NCI-H2029 (cell line): Measurements from ENCODE around the gene CHST13.

Experiments used
- DNase-seq: peaks from one replicate; lab custom pipeline; 2025; lab: John Stamatoyannopoulos, UW

CHST13 gene

GRCh38 chr3:126509597-126510307, 14.2 kb upstream of the CHST13 start:
- DNase-seq = peak; percentile 42

- no peak for DNase-seq
Observed at GRCh38 chr3:126510308-126510910, 13.5 kb upstream of the CHST13 start.

DNA sequence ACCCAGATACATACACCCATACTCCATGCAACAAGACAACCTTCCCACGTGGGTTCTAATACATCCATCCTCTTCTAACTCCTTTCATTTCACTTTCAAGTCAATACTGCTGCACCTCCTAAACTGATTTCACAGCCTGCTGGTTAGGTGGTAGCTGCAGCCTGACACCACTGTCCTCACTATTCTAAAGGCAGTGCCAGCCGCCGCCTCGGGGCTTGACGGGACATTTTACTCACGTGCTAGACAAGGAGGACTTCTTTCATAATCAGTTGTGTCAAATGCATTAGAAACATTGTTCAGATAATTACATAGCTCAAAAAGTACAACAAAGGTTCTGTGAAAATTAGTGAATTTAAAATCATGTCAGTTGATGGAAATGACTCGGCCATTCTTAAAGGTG, 12.7 kb upstream of the CHST13 start:
- DNase-seq = no peak

GRCh38 chr3:126512026-126512425, 11.9 kb upstream of the CHST13 start:
- no peak for DNase-seq

DNA sequence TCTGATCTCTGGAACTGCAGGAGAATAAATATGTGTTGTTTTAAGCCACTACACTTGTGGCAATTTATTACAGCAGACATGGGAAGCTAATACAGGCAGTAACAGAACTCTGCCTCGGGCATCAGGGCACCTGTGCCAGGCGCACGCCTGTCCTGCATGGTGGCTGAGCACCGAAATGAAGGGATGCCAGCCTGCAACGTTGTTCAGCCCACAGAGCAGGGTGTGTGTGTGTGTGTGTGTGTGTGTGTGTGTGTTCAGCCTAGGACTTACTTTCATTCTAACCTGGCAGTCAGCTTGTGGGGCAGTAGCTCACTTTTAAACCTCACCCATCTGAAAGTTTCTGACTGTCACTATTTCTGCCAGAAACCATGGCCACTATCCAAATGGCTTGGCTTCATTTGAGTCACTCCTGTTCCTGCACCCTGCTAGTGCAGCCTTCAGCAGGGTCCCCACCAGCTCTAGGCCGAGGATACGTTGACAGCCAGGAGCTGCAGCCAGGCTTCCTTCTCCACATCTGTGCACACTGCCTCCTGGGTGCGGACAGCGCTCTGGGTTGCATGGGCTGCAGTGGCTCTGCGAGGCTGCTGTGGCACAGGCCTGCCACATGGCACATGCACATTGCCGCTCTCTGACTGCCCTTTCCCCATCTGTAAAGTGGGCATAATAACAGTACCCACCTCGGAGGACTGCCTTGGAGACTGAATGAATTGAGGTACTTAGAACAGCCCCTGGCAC, 10.9 kb upstream of the CHST13 start:
- DNase-seq = no peak

DNA sequence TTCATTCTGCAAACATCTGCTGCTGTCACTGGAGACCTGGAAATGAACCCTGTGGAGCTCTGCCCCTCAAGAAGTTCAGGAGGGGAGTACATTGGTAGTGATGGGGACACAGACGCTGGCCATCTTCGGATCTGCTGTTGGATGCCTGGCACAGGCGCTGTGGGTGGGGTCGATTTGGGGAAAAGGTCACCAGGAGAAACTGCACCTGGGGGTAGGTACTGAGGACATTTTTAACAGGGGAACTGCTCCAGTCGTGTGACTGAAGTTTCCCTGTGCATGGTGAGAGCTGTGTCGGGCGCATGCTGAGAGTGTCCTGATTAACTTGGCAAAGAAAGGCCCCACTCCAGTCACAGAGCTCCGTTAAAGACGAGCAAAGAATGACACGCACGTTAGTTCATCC, 9.8 kb upstream of the CHST13 start:
- no peak for DNase-seq

- no peak for DNase-seq
Observed at GRCh38 chr3:126515066-126515706, 8.8 kb upstream of the CHST13 start.

GRCh38 chr3:126516152-126516935, 7.6 kb upstream of the CHST13 start:
- DNase-seq = no peak

DNA sequence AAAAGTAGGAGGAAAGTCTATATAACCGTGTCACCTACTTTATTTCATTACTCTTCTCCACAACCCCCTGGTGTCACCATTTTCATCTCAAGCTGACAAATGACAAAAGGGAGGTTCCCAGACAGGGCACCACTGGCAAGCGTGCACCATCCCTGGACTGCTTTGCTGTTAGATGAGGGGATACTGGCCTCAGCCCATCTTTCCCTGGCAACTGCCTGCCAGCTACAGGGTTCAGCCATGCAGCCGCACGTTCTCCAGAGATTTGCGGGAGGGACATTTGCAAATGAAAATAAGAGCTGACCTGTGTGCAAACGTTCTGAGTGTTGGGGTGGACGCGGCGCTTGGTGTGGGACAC, 7.0 kb upstream of the CHST13 start:
- DNase-seq = no peak

GRCh38 chr3:126517291-126517951, 6.5 kb upstream of the CHST13 start, which contains the start of gene UROC1:
Gene UROC1 (minus strand): TSS chr3:126517773. CDS start chr3:126517719, 54 bp downstream.
- no peak for DNase-seq

DNA sequence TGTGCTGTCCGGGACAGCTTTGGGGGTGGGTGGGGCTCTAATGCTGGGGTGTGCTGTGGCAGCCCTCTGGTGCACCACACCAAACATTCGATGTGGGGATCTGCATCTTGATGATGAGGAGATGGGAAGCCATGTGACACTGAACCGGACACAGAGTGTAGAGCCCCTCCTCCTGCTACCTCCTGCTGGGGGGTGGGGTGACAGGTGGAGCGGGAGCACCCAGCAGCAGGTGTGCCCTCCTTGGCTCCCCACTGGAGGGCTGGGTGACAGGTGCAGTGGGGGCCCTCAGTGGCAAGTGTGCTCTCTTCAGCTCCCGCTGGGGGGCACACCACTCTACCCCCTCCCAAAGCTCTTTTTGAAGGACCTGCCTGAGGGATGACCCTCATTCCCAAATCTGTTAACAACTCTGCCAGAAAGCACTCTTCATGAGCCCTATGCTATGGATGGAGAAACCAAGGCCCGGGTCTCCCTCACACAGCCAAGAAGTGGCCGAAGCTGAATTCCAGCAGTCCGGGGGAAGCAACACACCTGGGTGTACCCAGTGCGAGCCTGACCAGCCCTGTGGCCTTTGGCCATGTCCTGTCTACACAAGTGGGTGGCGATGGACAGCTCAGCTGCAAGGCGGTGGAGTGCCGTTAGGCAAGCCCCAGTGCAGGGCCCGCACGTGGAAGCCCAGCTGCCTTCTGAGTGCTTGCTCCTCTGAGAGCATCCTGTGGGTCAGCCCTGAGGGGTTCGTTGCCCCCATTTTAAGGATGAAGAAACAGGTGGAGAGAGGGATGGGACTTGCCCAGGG, 5.8 kb upstream of the CHST13 start:
- no peak for DNase-seq

- no peak for DNase-seq
Observed at GRCh38 chr3:126518779-126519177, 5.2 kb upstream of the CHST13 start.

DNA sequence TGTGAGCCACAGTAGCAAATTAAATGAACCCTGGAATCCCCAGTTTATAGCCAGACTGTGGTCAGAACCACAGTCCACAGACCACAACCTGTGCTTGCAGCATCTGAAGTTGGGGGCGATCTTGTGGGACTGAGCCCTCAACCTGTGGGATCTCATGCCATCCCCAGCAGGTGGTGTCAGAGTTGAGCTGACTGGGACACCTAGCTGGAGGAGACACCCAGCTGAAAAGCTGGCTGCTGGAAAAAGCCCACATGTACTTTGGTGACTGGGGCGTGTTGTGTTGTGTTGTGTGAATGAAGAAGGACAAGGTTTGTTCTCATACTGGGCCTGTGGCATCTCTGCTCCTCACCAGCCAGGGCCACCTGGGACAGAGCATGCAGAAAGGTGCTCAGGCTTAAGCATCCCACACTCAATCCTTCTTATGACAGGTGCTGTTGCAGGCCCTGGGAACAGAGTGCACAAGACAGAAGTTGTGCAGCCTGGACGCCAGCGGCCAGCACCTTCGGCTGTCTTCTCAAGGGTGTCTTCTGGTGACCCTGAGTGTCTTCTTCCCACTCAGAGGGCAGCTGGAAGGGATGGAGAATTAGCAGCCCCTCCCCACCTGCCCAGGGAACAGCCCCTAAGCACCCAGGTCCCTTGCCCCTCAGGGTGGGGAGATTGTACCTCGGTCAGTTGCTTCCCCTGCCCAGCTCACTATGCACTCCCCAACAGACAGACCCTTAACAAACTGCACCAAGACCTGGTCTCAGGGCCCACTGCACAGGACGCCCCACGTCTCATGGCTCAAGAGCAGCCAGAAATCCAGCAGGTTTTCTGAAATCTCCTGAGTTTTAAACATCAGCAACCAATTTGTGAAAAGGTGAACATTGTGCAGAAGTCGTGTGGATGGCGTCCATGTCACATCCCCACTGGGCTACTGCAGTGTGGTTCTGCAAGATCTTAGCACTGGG, 4.2 kb upstream of the CHST13 start:
- no peak for DNase-seq

DNA sequence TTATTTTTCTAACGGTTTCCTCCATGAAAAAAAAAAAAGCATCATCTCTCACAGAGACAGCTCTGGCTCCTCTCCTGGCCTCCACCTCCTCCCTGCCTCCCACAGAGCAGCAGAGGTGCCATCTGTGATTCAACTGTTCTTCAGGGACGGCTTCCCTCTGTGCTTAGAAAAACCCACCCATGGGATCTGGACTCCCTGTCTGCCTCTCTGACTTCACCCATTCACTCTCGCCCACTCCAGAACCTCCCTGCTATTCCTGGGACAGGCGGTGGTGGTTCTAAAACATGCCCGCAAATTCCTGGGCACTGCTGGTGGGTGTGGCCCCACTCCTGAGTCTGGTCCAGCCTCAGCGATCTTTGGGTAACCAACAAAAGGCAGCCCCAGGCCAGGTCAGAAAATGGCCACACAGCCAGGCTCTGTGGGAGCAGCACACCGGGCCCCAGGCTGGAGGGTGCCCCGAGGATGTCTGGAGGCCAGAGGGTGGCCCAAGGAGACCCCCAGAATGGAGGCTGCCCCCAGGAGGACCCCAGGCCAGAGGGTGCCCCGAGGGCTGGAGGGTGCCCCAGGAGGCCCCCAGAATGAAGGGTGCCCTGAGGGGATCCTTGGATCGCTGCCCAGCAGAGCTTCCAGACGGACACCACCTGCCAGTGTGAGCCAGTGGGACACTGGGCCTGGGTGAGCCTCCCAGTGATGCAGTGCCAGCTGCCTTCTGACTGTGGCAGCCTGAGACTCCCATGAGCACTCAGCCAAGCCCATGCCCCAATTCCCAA, 2.6 kb upstream of the CHST13 start:
- DNase-seq = no peak

DNA sequence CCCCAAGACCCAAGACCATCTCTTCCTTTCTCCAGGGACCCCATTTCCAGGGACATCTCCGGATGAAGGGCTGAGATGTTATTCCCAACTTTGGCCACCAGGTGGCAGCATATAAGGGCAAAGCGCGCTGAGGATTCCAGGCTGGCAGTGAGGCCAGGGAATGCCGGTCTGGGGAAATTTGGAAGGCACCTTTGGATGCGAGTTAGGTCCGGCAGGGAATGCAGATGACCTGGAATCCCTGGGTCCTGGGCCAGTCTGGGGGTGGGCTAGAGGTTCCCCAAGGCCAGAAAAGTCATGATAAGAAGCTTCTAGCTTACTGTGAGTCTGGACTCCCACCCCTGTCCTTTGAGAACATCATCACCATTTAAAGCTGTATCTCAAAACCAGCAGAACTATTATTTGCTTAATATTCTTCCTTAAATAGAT, 1.6 kb upstream of the CHST13 start:
- DNase-seq = no peak

DNA sequence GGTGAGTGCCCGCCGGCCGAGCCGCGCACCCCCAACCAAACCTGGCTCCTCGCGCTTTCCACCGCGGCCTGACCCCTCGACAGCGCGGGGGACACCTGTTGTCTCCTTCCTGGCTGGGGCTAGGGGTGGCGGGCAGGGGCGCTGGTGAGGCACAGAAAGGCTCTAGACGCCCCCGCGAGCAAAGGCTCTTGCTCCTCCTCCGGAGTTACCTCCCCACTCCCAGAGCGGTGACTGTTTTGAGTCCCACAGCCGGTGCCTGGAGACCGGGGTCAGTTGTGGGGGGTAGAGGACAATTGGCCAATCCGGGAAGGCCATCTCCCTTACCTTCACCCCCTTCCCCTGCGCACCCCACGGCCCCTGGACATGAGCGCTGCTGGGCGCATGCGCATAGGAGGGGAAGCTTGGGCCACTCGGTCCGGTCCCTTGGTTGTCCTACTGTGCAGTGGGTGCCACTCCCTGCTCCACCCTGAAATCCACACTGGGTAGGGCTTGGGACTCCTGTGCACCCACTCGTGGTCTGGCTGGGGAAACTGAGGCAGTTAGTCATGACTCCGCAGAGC, 554 bp downstream of the CHST13 start:
- no peak for DNase-seq

DNA sequence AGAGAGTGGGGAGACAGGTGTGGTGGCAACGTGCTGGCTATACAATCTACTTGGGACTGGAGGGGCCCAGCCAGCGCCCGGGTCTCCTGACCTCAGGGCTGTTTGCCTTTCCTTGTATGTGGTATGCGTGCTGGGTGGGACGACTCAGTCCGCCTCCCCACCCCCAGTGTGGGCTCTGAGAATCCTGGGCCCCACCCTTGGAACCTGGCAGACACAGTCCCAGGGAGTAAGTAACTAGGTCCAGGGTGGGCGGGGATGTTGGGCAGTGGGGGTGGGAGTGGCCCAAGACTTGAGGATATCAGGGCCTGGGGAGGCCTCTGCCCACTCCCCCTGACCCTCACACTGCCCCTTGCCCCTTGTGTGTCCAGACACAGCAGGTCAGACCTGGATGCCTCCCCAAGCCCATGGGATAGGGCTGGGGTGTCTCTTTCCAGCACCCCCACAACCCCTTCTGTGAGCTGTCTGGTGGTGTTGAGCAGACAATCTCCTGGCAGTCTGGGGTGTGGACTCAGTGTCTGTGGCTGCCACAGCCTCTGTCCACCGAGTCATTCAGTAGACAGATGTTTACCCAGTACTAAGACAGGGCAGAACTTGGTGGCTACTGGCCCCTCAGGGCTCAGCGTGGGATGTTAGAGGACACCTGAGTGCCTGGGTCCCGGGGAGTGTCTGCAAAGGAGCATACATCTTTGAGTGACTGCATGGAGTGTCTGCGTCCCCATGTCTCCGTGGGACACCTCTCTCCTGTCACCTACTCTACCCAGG, 1.3 kb downstream of the CHST13 start:
- no peak for DNase-seq
